Hematopoietic multipotent progenitor cell (in vitro differentiated cells): ENCODE data around the gene RABL6. TPM values are rescaled to one million over a fixed set of nuclear protein-coding genes. Genes with fewer than 3 reads are reported as not detected.
"Not testable (repeated sequence)": the region's sequence is repeated elsewhere in the genome, so short reads cannot be mapped to it uniquely, and the experiment has no call there.

Source experiments
- DNase-seq, 3 donors: peaks; one replicate each; pipeline ENCODE4 v3.0.0-alpha.2; 2011 to 2015; ENCODE audit warnings: low read depth in 2 of 3, low spot score in 2 of 3
- total RNA-seq: library from RNA; depleted of rRNA; stranded (reverse); fragments of >200 nt; gene quantifications from one replicate; pipeline ENCODE4 v1.2.3, GENCODE V29; 2012

RABL6 gene
- total RNA-seq, 1 donor = 66.8 TPM

DNA sequence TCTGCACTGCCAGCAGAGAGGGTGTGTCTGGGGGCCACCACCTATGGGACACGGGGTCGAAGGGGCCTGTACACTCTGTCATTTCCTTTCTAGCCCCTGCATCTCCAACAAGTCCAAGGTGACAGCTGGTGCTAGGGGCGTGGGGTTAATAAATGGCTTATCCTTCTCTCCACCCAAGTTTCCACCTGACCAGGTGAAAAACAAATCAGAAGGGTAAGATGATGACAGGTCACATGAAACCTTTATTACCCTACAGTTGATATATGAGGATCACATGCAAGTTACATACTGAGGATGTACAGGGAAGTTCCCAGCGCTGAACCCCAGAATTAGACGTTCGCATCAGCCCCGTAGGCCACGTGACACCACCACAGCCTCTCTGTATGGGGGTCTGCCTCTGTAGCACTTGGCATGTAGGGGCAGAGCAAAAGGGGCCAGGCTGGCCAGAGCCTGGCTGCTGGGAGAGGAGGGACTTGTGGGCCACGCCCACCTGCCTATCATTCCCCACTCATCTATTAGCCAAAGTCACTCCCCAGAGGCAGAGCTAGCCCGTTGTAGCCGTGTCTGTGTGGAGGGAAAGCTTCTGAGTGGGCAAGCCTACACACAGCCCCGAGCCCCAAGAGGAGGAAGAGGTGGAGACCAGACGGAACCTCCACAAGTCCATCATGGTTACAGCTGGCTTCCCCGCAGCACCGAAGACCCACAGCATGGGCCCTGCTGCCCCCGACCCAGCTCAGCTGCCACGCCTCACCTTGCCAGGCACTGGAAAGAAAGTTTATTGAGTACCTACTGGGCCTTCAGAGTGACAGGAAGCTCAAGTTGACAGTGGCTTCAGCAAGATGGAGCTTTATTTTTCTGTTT is 14.4 kb upstream of the RABL6 start:
- no peak for DNase-seq

DNA sequence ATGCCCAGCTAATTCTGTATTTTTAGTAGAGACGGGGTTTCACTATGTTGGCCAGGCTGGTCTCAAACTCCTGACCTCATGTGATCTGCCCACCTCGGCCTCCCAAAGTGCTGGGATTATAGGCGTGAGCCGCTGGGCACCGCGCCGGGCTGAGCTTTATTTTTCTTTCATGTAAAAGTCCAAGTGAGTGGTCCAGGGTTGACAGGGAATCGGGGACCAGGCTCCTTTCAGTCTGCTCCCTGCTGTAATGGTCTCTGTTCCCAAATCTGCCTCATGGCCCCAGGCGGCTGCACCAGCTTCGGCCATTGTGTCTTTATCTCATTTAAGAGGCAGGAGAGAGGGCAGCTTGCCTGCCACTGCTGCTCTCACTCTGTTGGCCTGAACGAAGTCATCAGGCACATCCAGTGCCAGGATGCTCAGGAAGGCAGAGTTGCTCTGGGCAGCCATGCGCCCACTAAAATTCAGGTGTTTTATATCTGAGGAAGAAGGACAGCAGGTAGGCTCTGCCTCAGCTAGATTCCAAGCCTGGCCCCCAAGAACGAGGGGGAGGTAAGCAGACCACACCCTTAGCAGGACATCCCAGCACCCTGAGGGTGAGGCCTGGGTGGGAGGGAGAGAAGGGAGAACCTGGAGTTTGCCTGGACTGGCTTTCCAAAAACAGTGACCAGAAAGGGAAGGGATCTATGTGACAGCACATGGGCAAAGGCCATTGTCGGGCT is 13.3 kb upstream of the RABL6 start:
- DNase-seq = no peak

DNA sequence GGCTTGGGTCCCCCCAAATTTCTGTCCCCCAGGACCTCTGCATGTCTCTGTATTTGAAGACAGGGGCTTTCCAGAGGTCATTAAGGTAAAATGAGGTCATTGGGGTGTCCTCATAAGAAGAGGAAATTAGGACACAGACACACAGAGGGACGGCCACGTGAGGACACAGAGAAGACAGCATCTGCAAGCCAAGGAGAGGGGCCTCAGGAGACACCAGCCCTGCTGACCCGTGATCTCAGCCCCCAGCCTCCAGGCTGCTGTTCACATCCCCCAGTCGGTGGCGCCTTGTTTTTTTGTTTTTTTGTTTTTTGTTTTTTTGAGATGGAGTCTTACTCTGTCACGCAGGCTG is 12.8 kb upstream of the RABL6 start:
- DNase-seq = no peak

DNA sequence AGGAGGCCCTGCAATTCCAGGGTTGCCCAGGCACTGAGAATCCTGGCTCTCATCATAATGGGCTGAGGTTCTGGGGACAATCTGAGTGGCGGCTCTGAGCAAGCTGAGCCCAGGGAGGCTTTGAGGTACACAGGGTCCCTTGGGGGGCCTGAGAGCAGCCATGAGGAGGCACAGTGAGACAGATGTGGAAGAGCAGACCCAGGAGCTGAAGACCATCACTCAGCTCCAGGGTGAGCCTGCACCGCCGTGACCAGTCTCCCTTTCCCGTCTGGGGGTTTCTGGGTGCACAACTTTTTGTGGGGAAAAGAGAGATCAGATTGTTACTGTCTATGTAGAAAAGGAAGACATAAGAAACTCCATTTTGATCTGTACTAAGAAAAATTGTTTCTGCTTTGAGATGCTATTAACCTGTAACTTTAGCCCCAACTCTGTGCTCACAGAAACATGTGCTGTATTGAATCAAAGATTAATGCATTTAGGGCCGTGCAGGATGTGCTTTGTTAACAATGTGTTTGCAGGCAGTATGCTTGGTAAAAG is 11.4 kb upstream of the RABL6 start, which contains the start of gene CCDC183:
CCDC183 (plus strand) TSS at position 101 of the 537 bp plus-strand sequence; CDS start at position 161, 60 bp downstream.
- no peak for DNase-seq

DNA sequence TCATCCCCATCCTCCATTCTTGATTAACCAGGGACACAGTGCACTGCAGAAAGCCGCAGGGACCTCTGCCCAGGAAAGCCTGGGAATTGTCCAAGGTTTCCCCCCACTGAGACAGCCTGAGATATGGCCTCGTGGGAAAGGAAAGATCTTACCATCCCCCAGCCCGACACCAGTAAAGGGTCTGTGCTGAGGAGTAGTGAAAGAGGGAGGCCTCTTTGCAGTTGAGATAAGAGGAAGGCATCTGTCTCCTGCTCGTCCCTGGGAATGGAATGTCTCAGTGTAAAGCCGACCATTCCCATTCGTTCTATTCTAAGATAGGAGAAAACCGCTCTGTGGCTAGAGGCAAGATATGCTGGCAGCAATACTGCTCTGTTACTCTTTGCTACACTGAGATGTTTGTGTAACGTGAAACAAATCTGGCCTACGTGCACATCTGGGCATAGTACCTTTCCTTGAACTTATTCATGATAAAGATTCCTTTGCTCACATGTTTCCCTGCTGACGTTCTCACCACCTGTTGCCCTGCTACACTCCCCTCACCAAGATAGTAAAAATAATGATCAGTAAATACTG is 10.9 kb upstream of the RABL6 start:
- DNase-seq = not testable (repeated sequence)

DNA sequence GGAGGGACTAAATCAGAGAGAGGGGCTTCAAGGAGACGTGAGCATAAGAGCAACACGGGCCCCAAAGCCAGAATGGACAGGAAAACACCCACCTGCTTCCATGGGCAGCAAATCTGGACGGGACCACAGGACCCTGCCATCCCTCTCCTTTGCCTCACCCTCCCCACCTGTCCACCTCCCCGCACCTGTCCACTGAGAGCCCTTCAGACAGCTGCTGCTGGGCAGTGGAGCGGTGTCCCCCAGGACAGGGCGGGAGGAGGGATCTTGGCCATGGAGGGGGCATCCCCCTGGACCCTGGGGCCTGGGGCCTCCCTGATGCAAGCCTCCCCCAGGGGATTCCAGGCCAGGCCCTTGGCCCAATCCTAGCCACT is 9.1 kb upstream of the RABL6 start:
- no peak for DNase-seq

DNA sequence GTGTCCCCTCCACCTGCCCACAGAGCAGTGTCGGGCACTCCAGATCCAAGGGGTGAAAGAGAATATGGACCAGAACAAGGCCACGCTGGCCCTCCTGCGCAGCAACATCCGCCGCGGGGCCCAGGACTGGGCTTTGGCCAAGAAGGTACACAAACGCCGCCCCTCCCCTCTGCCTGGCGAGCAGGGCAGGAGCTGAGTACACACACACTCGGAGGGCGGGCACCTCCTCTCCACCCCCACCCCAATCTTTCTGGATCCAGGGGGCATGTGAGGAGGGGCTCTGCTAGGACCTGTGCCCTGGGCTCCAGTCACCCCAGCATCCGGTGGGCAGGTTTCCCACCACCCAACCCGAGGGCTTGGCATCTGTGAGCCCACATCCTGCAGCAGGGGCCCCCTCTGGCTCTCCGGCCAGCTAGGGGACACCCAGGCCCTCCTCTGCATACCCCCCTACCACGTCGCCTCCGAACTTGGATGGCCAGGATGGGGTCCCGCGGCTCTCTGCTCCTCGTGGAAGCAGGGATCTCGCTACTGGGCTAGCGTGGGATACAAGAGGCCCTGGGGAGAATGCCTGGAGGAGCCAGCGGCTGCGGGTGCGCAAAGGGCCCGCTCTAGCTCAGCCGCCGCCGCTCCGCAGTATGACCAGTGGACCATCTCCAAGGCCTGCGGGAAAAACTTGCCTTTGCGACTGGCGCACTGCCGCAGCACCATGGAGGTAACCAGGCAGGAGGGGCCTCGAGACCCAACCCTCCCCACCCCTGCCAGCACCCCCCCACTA is 8.5 kb upstream of the RABL6 start:
- no peak for DNase-seq

DNA sequence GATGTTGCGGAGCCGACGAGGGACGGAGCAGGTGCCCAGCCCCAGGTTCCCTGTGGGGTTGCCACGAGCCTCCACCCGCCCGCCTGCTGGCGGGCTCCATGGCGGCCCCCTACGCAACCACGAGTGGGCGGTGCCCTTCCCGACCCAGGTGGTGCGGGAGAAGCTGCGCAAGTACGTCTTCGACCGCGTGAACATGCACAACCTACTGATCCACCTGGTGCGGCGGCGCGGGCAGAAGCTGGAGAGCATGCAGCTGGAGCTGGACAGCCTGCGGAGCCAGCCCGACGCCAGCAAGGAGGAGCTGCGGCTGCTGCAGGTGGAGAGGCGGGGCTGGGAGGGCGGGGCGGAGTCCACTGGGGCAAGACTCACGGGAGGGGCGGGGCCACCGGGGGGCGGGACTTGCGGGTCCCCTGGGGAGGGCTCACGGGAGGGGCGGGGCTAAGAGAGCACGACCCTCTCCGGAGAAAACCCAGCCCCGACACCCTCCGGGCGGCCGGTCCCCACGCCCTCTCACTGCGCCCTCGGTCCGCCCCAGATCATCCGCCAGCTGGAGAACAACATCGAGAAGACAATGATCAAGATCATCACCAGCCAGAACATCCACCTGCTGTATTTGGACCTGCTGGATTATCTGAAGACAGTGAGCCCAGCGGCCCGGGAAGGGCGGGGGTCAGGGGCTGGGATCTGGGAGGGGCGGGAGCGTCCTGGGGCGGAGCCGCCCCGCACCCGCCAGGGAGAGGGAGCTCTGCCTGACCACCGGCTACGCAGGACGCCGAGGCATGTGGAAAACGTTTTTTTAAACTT is 7.7 kb upstream of the RABL6 start:
- DNase-seq = peak; percentile 71 to 92 (median 92)

DNA sequence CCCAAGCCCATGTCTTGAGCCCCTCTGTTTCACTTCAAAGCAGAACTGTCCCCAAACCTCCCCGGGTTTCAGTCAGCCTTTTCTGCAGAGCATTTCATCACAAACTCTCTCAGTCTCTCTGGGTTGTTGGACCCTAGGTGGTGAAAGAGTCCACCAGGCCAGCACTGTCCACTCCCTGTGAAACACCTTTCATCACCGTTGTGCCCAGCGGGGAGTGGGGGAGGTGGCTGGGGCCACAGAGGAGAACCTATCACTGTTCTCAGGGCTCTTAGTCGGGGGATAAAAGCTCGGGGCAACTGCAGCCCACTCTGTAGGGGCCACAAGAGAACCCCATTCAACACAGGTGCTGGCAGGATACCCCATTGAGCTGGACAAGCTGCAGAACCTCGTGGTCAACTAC is 5.4 kb upstream of the RABL6 start:
- no peak for DNase-seq

DNA sequence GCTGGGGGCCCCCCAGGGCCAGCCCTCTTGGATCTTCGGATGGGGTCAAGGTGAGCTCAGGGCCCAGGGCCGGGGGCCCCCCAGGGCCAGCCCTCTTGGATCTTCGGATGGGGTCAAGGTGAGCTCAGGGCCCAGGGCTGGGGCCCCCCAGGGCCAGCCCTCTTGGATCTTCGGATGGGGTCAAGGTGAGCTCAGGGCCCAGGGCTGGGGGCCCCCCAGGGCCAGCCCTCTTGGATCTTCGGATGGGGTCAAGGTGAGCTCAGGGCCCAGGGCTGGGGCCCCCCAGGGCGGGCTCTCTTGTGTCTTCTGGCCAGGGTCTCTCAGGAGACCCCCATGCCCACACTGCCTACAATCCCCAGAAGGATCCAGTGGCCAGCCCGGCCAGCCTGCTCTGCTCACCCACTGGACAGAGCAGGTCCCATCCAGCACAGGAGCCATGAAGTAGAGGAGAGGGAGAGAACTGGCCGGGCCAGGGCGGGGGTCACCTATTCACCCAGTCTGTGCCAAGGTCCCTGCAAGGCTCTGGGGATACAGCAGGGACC is 4.7 kb upstream of the RABL6 start:
- not testable (repeated sequence) for DNase-seq

DNA sequence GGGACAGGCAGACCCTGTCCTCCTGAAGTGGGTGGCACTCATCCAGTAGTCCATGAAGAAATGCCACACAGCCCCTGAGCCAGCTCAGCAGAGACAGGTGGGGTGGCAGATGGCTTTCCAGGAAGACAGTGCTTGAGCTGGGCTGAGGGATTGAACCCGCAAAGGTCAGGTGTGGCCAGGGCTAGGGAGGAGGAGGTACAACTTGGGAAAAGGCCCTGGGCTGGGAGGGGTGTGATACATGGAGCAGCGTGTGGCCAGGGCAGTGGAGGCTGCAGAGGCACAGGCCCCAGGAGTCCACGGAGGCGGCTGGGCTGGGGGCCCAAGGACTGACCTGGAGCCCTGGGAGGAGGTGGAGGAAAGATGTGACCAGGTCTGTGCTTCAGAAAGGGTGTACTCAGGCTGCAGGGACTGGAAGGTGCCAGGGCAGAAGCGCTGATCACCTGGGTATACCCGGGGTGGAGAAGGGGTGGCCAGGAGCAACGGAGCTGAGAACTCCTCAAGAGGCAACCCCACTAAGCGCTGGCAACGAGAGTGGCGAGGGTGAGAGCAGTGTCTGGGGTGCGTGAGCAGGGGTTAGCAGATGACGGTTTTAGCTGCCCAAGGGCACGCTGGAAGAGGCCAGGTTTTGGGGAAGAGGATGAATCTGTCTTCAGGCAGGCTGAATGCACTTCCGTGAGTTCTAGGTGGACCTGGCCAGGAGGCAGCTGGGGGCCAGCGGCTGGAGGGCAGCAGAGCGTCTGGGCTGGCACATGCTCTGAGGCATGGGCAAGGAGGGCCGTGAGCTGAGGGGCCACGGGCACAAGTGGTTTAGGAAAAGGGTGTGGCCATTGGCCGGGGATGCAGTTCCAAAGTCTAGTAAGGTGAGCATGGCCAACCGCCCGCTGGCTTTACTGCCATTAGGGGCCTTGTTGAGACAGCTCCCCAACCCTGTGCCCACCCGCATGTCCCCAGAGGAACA is 3.9 kb upstream of the RABL6 start:
- no peak for DNase-seq

DNA sequence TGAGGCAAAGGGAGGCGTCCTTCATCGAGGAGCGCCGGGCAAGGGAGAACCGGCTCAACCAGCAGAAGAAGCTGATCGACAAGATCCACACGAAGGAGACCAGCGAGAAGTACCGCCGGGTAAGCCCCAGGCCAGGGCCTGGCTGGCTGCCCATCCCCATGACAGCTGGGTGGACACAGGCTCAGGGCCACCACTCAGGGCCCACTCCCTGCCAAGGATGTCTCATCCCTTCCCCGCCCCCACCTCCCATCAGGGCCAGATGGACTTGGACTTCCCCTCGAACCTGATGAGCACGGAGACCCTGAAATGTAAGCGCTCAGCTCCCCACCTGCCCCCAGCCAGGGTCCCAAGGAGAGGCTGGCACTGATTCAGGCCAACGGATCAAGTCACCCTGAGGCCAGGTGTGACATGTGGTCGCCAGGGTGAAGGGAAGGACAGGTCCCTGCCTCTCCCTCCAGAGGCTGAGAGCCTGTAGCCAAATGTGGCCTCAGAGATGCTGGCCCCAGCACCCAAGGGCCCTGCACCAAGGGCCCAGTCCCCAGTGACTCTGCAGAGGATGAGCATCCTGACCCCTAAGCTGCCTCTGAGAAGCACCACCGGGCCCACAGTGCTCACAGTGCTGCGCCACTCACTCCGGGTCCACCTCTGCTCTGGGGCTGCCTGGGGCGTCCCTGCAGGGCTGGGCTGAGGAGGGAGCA is 3.1 kb upstream of the RABL6 start:
- DNase-seq = no peak

DNA sequence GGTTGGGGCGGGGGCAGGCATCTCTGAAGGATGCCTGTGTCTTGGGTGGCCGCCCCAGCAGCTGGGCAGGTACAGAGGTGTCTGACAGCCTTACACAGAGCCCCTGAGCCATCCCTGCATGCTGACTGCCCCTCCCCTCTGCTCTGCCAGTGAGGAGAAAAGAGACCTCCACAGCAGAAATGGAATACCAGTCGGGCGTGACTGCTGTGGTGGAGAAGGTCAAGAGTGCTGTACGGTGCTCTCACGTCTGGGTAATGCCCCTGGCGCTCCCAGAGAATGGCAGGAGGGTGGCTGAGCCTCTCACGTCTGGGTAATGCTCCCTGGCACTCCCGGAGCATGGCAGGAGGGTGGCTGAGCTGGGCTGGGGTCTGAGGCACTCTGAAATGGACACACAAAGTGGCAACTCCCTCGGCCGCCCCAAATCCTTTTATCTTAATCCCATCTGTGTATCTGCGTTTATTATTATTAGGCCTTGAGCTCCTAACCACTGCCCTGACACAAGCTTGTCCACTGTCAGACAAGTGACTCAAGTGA is 2.5 kb upstream of the RABL6 start:
- DNase-seq = no peak

DNA sequence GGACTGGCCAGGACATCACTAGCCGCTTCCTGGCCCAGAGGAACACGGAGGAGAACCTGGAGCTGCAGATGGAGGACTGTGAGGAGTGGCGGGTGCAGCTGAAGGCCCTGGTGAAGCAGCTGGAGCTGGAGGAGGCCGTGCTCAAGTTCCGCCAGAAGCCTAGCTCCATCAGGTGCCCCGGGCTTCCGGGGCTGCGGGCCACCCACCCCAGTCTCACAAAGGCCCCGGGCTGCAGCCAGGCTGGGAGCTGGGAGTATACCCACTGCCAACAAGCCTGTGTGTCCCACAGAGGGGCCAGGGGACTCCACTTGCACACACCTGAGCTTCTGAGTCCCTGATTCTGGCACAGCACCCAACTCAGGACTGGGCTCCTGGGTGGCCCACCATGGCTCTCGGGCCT is 1.7 kb upstream of the RABL6 start:
- no peak for DNase-seq

DNA sequence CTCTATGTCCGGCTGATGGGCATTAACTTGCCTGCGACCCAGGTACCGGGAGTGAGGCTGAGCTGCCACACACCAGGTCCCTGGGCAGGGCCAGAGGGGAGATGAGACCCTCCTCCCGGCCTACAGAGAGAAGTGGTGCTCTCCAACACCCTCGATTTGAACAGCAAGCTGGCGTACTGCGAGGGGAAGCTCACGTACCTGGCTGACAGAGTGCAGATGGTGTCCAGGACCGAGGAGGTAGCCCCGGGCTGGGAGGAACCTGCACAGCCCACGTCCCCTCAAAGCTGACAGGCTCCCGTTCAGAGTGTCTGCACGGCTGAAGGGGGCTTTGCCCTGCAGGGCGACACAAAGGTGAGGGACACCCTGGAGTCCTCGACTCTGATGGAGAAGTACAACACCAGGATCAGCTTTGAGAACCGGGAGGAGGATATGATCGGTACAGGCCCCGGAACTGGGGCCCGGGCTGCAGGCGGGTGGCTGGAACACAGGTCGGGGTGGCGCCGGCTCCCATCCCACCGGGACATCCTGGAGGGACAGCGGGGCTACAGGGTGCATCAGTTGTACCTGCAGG is 1.0 kb upstream of the RABL6 start:
- DNase-seq = no peak

DNA sequence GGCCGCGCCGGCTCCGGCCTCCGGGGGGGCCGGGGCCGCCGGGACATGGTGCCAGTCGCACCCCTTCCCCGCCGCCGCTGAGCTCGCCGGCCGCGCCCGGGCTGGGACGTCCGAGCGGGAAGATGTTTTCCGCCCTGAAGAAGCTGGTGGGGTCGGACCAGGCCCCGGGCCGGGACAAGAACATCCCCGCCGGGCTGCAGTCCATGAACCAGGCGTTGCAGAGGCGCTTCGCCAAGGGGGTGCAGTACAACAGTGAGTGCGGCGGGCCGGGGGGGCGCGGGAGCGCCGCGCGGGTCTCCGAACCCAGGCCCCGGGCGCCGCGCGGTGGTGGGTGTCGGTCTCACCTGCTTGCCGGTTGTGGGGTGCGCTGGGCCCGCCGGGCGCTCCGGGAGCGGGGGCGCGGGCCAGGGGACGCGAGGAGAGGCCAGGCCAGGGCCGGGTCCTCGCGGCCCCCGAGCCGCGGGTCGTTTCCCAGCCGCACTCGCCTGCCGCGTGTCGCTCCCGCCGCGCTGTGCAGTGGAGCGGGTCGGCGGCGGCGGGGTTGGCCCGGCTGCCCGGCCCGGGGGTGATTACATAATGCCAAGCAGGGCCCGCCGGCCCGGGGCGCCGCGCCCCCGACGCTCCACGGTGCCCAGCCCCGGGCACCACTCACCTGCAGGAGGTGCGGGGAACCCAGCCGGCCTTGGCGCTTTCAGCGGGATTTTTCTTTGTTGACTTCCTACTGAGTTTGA is 492 bp downstream of the RABL6 start:
- DNase-seq = peak in 2 of 3 donors; percentile 24 to 50

DNA sequence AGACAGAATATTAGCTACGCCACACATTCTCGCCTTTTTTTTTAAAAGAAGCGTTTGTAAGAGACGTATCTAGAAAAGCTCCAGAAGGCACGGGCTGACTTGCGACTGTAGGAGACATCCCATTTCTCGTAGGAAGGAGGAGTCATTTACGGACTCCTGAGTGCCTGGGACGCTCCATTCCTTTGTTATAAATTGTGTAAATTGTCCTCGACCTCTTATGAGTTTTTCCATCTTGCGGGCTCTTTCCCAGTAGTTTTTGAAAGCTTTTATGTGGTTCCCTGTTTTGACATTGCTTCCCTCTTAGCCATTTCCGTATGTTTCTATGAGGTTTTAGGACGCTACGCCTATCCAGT is 1.0 kb downstream of the RABL6 start:
- no peak for DNase-seq
